GM19025 (cell line): Measurements from ENCODE around the gene CERKL.
"Not testable (repeated sequence)": the region's sequence is repeated elsewhere in the genome, so short reads cannot be mapped to it uniquely, and the experiment has no call there.

ENCODE experiments used
- ATAC-seq: cut with Tn5 transposase; IDR thresholded peaks from one replicate; pipeline ENCODE4 v1.9.1; 2021; ENCODE audit warnings: mild to moderate bottlenecking, low read depth, moderate library complexity; ENCODE audit not compliant: unreplicated experiment

CERKL gene, protein sequence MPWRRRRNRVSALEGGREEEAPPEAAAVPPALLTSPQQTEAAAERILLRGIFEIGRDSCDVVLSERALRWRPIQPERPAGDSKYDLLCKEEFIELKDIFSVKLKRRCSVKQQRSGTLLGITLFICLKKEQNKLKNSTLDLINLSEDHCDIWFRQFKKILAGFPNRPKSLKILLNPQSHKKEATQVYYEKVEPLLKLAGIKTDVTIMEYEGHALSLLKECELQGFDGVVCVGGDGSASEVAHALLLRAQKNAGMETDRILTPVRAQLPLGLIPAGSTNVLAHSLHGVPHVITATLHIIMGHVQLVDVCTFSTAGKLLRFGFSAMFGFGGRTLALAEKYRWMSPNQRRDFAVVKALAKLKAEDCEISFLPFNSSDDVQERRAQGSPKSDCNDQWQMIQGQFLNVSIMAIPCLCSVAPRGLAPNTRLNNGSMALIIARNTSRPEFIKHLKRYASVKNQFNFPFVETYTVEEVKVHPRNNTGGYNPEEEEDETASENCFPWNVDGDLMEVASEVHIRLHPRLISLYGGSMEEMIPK

DNA sequence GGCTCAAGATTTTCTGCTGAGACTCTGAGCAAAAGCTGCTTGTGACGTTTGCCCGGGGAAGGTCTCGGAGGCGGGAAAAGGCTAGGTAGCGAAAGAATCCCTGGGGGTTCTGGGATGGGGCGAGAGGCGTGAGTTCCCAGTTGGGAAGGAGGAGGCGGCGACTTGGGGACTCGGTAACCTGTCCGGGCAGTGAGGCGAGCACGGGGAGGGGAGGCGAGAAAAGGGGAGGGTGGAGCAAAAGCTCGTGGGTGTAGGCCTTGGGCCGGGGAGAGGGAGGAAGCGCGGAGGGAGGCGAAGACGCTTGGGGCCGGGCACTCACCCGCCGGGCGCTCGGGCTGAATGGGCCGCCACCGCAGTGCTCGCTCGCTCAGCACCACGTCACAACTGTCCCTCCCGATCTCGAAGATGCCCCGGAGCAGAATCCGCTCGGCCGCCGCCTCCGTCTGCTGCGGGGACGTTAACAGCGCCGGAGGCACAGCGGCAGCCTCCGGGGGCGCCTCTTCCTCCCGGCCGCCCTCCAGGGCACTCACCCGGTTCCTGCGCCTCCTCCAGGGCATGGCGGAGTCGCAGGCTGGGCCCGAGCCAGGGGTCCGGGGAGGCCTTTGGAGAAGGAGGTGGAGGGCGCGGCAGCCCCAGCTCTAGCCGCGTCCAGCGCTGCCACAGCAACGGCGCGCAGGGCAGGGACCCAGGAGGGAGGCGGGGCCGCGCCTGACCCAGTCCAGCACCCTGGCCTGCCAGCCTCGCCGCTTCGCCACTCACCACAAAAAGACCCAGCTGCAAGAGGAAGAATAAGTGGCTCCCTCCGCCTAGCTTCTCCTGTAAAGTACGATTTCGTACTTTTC, at the start of gene CERKL:
Gene CERKL (minus strand): TSS at position 656 of the 842 bp plus-strand sequence. CDS start 99 bp downstream, at position 557.
- peak; percentile 93 for ATAC-seq

DNA sequence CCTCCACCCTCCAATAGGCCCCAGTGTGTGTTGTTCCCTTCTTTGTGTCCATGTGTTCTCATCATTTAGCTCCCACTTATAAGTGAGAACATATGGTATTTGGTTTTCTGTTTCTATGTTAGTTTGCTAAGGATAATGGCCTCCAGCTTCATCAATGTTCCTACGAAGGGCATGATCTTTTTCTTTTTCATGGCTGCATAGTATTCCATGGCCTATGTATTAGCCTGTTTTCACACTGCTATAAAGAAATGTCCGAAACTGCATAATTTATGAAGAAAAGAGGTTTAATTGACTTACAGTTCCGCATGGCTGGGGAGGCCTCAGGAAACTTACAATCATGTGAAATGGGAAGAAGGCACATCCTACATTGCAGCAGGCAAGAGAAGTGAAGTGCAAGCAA, 45.6 kb upstream of the CERKL start:
- not testable (repeated sequence) for ATAC-seq

DNA sequence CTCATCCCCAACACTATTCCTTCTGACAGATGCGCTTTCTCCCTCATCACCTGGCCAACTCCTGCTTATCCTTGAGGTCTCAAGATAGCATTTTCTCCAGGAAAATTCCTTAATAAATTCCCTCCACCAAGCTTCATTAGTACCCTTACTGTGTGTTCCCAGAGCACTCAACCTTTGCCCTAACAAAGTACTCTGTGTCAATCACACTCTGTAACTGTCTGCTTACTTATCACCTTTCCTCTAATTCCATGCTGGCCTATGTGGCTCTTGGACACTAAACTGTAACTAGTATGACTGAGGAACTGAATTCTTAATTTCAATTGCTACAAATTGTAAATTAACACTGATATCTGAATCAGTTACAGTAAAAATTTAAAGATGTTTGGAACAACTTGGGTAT, 41.3 kb upstream of the CERKL start:
- no peak for ATAC-seq

DNA sequence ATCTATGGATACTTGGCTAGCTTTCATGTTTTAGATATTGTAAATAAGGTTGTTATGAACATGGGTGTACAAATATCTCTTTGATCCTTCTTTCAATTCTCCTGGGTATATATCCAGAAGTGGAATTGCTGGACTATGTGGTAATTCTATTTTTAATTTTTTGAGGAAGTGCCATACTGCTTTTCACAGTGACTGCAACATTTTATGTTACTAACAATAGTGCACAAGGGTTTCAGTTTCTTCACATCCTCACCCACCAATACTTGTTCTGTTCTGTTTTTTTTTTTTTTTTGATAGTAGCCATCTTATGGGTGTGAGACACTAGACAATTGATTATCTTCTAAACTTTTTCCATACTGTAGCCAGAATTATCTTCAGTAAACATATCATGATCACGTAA, 40.7 kb upstream of the CERKL start:
- ATAC-seq, result no peak

DNA sequence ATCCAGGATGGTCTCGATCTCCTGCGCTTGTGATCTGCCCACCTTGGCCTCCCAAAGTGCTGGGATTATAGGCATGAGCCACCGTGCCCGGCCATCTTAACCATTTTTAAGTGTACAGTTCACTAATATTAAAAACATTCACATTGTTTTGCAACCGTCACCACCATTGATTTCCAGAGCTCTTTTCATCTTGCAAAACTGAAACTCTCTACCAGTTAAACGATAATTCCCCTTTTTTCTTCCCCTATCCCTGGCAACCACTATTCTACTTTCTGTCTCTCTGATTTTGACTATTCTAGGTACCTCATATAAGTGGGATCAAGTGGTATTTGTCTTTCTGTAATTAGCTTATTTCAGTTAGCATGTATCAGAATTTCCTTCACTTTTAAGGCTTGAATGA, 40.2 kb upstream of the CERKL start:
- ATAC-seq, result no peak

DNA sequence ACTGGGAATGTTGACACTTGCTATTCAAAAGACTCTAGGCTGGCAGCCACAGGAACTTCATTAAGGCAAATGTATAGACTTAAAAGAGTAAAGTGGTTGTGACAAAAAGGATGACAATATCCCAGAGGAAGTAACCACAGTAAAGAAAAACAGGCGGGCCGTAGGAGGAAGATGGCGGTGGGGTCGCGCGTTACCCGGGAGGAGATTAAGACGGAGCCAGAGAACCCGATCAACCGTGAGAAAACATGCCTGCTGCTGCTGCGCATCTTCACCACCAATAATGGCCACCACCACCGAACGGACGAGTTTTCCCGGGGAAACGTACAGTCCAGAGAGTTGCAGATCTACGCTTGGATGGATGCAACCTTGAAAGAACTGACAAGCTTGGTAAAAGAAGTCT, 37.4 kb upstream of the CERKL start:
- no peak for ATAC-seq

DNA sequence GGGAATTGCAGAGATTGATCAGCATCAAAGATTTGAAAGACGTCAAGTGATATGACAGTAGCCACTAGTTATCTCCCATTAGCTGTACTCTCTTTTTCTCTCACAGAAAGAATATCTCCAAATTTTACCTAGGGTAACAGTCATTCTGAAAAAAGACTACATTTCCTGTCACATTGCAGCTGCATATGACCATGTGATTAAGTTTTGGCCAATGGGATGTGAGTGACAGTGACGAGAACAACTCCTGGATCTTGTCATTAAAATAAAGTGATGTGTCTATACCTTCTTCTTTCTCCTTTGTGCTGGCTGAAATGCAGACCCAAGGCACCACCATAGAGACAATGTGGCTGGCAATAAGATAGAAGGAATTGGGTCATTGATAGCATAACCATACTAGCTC, 34.0 kb upstream of the CERKL start:
- ATAC-seq, result no peak

DNA sequence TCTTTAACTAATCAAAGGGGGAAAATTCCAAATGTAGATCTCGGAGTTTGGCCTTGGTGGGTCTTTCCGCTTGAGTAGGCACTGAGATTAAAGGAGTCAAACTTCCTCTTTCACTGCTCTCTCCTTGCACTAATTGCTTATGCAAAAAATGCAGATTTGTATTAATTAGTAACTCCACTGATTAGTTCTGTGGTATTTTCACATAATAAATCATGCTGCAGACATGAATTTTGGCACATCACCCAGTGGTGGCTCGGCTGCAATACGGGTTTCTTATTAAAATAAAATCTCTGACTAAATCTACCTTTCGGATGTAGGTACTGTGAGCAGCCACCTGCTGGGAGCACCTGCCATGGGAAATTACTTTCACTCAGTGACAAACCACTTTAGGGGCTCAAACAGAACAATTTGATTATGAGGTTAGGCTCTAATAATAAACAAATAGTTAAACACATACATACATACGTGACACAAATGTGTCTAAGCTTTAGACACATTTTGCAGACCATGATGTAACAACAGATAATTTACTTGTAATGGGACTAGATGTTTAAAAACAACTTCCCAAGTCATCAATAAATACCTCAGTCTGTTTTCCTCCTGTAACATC, 29.8 kb upstream of the CERKL start:
- ATAC-seq, result no peak

DNA sequence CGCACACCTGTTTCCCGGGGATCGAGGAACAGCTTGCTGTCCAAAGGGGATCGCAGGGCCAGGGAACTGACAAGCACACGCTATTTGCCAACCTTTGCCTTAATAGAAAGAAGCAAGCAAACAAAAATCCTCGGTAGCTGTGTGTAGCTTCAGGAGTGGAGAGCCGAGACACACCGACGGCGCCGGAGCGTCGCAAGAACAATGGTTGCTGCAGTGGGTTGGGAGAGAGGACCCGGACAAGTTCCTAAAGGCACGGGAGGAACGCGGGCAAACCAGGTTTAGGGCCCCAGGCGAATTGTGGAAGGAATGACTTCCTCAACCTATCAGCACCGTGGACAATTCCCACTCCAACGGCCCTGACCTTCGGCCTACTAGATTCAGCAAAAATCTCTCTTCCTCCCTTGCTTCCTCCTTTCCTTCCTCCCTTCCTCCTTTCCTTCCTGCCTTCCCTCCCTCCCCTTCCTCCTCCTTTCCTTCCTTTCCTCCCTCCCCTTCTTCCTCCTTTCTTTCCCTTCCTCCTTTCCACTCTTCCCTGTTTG, 28.3 kb upstream of the CERKL start:
- ATAC-seq, result no peak

DNA sequence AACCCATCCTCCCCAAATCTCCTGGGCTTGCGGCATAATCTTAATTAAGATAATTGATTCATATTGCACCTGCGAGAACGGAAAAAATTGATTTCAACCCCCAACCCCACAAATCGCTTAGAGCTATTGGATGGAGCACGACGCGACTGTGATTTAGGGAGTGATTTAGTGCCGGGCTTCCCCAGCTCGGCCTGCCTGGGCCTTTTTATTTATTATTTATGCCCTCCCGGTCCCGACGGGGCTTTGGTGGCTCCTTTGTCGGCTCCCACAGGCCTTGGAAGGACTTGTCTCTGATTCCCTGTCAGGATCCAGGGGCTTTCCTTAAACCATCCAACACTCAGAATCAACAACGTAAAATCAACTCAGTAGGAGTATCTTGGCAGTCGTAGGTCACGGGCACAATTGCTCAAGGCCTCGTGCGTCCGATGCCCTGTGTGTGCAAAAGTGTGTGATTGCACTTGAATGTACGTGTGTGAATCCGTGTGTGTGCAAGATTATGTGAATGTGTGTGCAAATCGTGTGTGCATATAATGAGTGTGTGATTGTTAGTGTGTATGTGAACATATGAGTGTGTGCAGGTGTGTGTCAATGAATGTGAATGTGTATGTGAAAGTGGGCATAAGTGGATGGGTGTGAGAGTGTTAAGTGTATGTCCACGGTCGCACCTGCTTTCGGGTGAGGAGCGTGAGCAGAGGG, 27.7 kb upstream of the CERKL start:
- ATAC-seq, result no peak

DNA sequence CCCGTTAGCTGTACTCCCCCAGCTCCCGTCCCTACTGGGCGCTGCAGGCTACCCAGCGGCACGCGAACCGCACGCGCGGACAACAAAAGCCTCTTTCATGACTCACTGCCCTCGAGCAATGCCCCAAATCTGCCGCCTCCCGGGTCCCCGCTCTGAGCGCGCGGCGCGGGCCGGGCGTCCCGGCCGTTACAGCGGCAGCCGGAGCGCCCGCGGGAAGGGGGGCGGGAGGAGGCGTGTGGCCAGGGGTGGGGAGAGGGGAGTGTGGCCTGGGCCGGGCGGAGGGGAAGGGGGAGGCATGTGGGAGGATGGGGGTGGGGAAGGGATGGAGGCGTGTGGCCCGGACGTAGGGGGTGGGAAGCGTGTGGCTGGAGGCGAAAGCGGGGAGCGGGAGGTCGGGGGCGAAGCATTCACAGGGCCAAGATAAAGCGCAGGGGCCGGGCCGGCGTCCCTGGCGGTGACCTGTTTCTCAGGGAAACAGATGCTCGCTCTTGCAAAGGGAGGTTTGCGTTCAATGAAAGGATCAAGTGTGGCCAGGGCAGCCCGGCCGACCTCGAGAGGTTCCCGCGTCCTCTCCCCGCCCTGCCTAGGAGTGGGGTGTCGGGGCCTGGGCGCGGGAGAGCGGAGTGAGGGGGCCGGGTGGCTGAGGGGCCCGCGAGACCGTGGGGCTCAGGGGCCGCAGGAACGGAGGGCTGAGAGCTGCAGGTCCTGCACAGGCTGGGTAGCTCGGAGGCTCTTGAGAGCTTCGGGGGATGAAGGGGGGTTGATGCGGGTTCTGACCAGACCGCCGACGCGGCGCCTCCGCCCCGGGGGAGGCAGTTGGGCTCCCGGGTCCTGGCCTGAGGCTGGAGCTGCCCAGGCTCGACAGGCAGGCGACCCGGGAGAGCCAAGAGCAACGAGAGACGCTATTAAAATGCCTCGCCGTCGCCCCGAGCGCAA, 26.9 kb upstream of the CERKL start:
- ATAC-seq, result no peak

DNA sequence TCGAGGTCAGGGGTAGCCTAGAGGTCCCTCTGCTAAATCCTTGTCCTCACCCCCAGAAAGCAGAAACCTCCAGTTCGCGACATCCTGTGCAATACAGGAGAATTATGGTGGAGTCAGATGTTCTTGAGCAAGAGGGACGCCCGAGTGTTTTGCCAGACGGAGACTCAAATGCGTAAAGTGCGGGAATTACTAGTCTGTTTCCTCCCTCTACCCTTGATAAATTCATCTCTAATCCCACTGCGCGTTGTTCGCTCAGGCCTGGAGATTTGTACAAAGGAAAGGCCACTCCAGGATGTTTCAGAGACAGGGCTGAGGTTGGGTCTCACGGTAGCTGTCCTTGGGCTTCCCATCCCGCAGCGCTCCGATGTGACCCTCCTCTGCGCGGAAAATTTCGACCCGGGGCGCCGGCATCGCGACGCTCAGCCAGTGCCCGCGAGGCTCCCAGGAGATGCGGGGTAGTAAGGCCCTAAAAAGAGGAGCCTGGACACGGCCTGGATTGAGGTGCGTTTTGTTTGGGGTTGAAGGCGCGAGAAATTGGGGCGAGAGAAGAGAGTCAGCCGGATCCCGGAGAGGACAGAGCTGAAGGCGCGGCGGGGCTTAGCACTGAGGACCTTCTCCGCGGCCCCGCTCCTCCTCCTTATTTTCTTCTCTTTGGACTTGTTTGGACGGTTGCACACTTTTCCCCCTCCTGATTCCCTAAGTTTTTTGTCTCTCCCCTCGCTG, 26.1 kb upstream of the CERKL start:
- no peak for ATAC-seq

DNA sequence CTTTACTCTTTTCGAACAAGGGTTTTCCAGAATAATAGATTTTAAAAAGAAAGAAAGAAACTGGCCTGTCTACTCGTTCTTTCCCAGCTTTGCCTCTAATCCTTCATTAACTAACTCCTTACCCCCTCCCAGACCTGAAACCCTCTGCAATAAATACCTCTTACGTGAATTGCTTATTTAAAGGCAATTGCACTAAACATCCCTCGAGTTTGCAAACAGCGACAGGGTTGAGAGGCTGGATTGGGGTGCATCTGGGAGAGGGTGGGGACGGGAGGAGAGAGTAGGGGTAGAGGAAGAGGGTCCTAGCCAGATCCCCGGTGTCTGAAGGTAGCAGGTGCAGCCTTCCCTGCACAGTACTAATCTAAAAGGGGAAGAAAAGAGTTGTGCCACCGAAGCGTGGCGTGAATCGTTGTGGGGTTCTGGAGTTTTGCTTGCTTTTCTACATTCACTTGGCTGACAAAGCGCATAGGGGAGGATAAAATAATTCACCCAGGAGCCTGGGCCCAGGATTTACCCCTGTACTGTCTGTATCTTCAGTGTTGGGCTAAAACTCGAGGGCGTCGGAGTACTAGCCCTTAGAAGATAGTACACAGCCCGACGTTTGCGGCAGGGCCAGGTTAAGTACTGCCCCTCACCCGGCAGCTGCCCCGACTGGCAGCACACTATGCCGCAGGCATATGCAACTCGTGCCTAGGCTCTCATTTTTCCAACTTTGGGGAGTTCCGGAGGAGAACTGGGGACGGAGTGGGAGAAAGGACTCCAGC, 25.3 kb upstream of the CERKL start:
- ATAC-seq, result no peak

DNA sequence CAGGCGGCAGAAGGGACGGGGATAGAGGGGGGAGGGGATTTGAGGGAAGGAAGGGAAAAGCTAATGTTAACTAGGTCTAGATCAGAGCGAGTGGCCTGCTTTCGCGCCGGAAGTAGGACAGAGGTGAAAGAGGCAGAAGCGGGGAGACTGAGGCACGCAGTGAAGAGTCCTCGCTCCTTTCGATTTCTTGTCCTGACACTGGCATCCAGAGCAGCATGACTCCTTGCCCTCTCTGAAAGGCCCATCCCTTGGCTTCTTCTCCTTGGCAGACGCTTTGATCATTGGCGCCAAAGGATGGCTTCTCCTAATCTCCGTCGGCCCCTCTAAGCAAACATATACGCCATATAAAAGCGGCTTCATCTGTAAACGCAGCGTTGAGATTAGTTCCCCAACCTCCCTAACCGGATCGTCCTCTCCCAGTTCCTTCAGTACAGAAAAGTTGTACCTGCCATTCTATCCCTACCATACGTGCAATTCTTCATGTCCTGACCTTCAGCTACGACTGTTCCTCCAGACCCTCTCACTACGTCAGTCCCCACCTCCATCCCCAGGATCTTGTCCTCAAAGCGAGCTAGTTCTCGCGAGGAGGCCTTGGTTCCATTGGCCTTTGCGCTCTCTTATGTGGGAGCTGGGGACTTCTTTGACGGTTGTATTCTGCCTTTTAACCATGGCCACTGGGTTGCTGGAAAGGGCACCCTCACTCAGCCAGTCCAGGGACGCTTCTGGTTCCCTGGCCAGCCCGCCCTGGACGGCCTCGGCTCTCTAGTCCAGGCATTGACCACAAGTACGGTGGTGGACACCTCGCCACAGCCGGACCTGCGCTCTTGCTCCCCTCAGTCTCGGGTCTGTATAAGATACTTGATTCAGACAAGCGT, 24.3 kb upstream of the CERKL start:
- no peak for ATAC-seq

DNA sequence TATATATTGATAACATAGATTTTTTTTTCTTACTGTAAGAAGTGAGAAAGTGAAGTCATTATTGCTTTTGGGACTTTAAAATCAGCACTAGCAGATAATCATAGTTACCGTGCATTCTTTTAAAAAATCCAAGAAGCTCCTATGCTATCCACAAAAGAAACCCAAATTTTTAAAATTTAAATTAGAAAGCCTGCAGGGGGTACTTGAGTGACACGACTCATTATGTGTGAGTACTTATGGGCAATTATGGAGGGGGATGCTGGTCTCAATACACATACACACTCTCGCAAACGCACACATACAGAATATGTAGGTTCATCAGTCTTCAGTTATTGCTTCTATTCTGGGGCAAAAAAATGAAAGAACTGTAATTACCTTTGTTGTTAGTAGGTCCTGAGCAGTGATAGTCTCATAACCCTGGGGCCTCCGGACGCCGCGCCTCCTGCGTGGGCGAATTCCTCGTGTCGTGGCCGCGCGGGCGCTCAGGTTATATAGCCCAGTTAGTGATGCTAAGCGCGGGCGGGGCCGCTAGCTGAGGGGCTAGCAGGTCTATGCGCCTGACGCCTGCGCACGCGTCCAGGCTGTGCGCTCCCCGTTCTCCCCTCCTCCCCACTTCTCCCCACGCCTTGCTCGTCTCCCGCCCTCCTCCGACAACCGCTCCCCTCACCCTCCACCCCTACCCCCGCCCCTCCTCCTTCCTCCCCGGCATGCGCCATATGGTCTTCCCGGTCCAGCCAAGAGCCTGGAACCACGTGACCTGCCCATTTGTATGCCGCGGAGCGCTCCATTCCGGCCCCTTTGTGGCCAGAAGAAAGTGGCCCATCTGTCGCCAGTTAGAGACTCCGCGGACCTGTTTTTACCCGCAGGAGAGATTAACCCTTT, 23.4 kb upstream of the CERKL start, which contains the start of gene NEUROD1:
Gene NEUROD1 (minus strand): TSS at position 463 of the 882 bp plus-strand sequence. CDS start 1,657 bp downstream, outside the sequence.
- ATAC-seq, result peak; percentile 57

DNA sequence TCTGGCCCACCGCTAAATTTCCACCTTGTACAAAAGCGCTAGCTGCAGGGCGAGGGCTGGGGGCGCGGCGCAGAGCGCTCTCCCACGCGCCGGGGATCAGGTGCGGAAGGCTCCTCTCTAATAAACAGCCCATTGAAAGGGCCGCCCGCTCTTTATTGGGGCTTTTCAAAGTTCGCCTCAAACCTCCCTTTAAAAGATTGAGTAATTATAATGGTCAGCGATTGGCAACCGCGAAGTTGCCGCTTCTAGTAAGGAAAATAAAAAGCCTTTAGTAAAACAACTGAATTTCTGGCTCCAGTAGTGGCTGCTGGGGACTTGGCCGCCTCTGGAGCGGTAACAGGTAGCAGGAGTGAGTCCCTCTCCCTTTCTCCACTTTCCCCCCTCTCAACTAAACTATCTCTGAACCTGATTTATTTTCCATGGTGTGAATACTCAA, 22.7 kb upstream of the CERKL start:
- ATAC-seq, result no peak
